ACC112 (cell line): ENCODE data around the gene TRMT13.

Source experiments
- H2AFZ ChIP-seq: fragments of 200-600 bp; sonication (generic); one replicate; pipeline ENCODE4 v1.6.0; 2017; ENCODE audit warnings: antibody characterized with exemption, low read length; ENCODE audit not compliant: unreplicated experiment
- H3K27ac ChIP-seq: fragments of 200-600 bp; sonication (generic); 2 replicates; pipeline ENCODE4 v1.5.1; 2014; ENCODE audit warnings: low read depth, mild to moderate bottlenecking, antibody characterized with exemption, low read length, moderate library complexity
- H3K27me3 ChIP-seq: fragments of 200-600 bp; sonication (generic); 2 replicates; pipeline ENCODE4 v1.6.1; 2014; ENCODE audit warnings: mild to moderate bottlenecking, antibody characterized with exemption, low read length, moderate library complexity, mixed read lengths; ENCODE audit not compliant: insufficient read depth
- H3K36me3 ChIP-seq: fragments of 200-600 bp; sonication (generic); 2 replicates; pipeline ENCODE4 v1.6.1; 2016; ENCODE audit warnings: mild to moderate bottlenecking, antibody characterized with exemption, low read length, moderate library complexity, mixed read lengths; ENCODE audit not compliant: insufficient read depth
- H3K4me1 ChIP-seq: fragments of 200-600 bp; sonication (generic); one replicate; pipeline ENCODE4 v1.6.1; 2016; ENCODE audit warnings: low read length, mixed read lengths; ENCODE audit not compliant: insufficient read depth, unreplicated experiment, control insufficient read depth
- H3K4me3 ChIP-seq: fragments of 200-600 bp; sonication (generic); 2 replicates; pipeline ENCODE4 v1.5.1; 2014; ENCODE audit warnings: mild to moderate bottlenecking, low read depth, low read length
- H3K79me2 ChIP-seq: fragments of 200-600 bp; sonication (generic); one replicate; pipeline ENCODE4 v1.6.0; 2016; ENCODE audit warnings: low read length; ENCODE audit not compliant: control insufficient read depth, unreplicated experiment, insufficient read depth

Gene TRMT13

GRCh38 chr1:100162881-100163280, 29.9 kb downstream of the TRMT13 start:
- no peaks in the 10 kb centered on the region for H3K79me2 ChIP-seq
- H3K4me3 ChIP-seq = no peak overlapping the region
- H3K4me1 ChIP-seq = no peaks in the 10 kb centered on the region
- no peaks in the 10 kb centered on the region for H3K36me3 ChIP-seq
- no peaks in the 10 kb centered on the region for H3K27me3 ChIP-seq
- H3K27ac ChIP-seq = no peak overlapping the region
- no peak overlapping the region for H2AFZ ChIP-seq

DNA sequence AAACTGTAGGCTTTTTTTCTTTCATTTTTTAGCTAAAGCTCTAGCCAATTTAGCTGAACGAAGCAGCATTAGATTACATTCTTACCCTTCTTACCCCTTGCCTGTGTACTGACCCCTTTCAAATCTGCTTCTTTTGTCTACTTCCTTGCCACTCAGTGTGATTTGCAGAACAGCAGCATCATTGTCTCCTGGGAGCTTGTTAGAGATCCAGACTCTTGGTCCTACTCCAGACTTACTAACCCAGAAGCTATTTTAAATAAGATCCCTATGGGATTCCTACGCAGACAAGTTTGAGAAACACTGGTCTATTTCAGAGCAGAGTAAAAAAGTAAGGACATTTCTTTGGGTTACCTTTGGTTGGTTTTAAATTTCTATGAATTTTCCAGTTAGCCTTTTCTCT, 31.3 kb downstream of the TRMT13 start:
- Histone ChIP-seq H2AFZ (peak overlapping the region; percentile 6), H3K27ac (no peak overlapping the region), H3K4me1 (no peaks in the 10 kb centered on the region)

GRCh38 chr1:100164702-100165101, 31.7 kb downstream of the TRMT13 start:
- no peak overlapping the region for H2AFZ ChIP-seq
- H3K27ac ChIP-seq = no peak overlapping the region
- H3K36me3 ChIP-seq = no peaks in the 10 kb centered on the region
- no peaks in the 10 kb centered on the region for H3K79me2 ChIP-seq
- no peak overlapping the region for H3K4me3 ChIP-seq
- H3K27me3 ChIP-seq = no peaks in the 10 kb centered on the region
- H3K4me1 ChIP-seq = no peaks in the 10 kb centered on the region

More for the DNA sequence above, 31.3 kb downstream of the TRMT13 start:
- Histone ChIP-seq H3K27me3 (no peaks in the 10 kb centered on the region), H3K79me2 (no peaks in the 10 kb centered on the region), H3K36me3 (no peaks in the 10 kb centered on the region), H3K4me3 (no peak overlapping the region)

DNA sequence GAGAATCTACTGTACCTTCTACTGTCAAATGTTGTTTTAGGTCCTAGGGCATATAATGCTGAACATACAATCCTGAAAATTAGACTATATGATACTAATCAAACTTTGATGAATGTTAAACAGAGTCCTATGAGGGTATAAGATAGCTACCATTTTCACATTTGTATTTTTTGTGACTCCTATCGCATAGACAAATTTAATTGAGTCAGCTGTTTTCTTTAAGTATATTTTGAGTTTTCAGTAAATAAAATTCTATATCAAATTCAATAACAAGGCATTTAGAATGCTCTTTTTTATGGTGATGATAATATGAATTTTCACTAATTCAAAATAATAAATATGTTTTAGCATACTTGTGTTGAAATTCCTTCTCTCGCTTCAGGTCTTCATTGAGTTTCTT, 35.1 kb downstream of the TRMT13 start:
- H3K27ac ChIP-seq = no peak overlapping the region
- no peak overlapping the region for H2AFZ ChIP-seq
- no peaks in the 10 kb centered on the region for H3K36me3 ChIP-seq
- no peaks in the 10 kb centered on the region for H3K79me2 ChIP-seq
- H3K4me1 ChIP-seq = no peaks in the 10 kb centered on the region
- H3K4me3 ChIP-seq = no peak overlapping the region
- H3K27me3 ChIP-seq = no peaks in the 10 kb centered on the region

DNA sequence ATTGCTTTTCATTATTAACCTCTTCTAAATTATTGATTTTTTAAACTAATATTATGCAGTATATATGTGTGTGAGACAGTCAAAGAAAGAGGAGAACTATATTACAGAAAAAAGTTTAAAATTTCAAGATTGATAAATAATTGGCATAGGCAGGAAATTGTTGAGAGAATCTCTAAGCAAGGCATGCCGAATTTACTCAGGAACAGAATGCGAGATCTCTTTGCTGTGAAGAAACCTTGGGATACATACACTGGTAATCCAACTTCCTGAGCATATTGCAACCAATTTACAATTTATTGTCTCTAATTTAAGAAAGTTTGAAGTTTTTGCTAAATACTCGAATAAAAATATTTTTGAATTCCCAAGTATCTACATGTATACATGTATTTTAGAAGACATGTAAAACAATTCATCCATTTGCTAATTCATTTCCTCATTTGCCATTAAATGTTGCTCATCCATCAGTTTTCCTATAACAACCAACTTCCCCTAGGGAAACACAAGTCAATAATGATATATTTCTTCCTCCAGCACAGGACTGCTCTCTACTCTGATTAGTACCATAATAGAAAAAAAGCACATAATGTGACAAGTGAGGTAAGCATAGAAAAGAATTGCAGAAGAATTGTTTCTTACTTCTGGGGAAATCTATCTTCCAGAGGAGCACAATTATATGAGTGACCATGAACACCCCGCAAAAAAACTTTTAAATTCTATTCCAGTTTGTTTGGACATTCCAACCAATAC, 44.5 kb downstream of the TRMT13 start:
- Histone ChIP-seq H3K4me3 (no peak overlapping the region), H3K4me1 (no peaks in the 10 kb centered on the region), H3K36me3 (no peaks in the 10 kb centered on the region), H2AFZ (no peak overlapping the region), H3K27ac (no peak overlapping the region), H3K79me2 (no peaks in the 10 kb centered on the region), H3K27me3 (no peaks in the 10 kb centered on the region)

DNA sequence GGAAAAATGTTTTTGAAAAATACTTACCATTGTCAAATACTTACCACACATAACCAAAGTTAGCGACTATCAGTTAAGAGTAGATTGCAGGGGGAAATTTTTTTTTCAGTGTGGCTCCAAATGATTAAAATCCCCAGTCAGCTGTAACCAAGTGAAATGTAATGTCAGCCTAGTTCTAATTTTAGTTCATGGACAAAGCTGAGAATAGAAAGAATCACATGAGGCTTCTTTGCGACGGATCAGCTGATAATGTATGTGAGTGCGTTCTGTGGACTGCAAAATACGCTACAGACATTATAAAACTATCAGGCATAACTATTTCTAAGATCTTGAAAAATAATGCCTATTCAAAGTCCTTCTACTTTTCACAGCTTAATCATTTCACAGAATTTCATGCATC, 45.1 kb downstream of the TRMT13 start, which contains the start of gene LRRC39:
LRRC39 (minus strand) TSS at position 166 of the 400 bp plus-strand sequence. CDS start 9,740 bp downstream, outside the sequence.
- Histone ChIP-seq H3K36me3 (no peaks in the 10 kb centered on the region), H3K79me2 (no peaks in the 10 kb centered on the region), H3K4me3 (no peak within 1 kb of the TSS), H2AFZ (no peak within 1 kb of the TSS), H3K4me1 (no peaks in the 10 kb centered on the region), H3K27ac (no peak within 1 kb of the TSS), H3K27me3 (no peaks in the 10 kb centered on the region)

GRCh38 chr1:100183370-100183769, 50.4 kb downstream of the TRMT13 start:
- no peaks in the 10 kb centered on the region for H3K27me3 ChIP-seq
- no peaks in the 10 kb centered on the region for H3K36me3 ChIP-seq
- no peak overlapping the region for H2AFZ ChIP-seq
- H3K79me2 ChIP-seq = no peaks in the 10 kb centered on the region
- no peaks in the 10 kb centered on the region for H3K4me1 ChIP-seq
- no peak overlapping the region for H3K4me3 ChIP-seq
- H3K27ac ChIP-seq = no peak overlapping the region

DNA sequence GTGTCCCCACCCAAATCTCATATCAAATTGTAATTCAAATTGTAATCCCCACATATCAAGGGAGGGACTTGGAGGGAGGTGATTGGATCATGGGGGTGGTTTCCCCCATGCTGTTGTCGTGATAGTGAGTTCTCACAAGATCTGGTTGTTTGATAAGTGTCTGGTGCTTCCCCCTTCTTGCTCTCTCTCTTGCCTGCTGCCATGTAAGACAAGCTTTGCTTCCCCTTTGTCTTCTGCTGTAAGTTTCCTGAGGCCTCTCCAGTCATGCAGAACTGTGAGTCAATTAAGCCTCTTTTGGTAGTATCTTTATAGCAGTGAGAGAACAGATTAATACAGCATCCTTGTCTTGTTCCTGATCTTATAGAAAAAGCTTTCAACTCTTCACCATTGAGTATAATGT, 51.6 kb downstream of the TRMT13 start:
- Histone ChIP-seq H3K79me2 (no peaks in the 10 kb centered on the region), H3K27ac (no peak overlapping the region), H3K36me3 (no peaks in the 10 kb centered on the region), H3K4me3 (no peak overlapping the region), H2AFZ (no peak overlapping the region), H3K27me3 (no peaks in the 10 kb centered on the region), H3K4me1 (no peaks in the 10 kb centered on the region)

- no peak overlapping the region for H2AFZ ChIP-seq
- H3K36me3 ChIP-seq = no peaks in the 10 kb centered on the region
- no peak overlapping the region for H3K4me3 ChIP-seq
- no peaks in the 10 kb centered on the region for H3K4me1 ChIP-seq
- H3K27ac ChIP-seq = no peak overlapping the region
- no peaks in the 10 kb centered on the region for H3K79me2 ChIP-seq
- H3K27me3 ChIP-seq = no peaks in the 10 kb centered on the region
Measured at GRCh38 chr1:100187912-100188311, 54.9 kb downstream of the TRMT13 start.

DNA sequence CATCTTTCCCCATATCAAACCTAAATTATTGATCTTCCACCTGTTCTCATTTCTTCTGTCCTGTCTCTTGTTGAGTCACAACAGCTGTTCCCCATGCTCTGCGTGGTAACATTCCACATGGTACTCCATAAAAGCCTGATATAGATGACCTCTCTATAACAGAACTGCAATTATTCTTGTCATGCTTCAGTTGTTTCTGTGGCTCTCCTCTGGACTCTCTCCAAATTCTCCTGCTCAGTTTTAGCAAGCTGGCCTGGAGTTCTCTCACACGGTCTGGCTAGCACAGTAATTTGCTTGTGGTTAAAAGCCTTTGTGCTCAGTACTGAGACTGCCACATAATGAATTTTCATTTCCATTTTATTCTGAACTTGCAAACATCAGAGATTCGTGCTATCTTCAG, 55.7 kb downstream of the TRMT13 start:
- Histone ChIP-seq H3K27ac (no peak overlapping the region), H3K27me3 (no peaks in the 10 kb centered on the region), H3K4me1 (no peaks in the 10 kb centered on the region), H2AFZ (no peak overlapping the region), H3K36me3 (no peaks in the 10 kb centered on the region), H3K79me2 (no peaks in the 10 kb centered on the region), H3K4me3 (no peak overlapping the region)

DNA sequence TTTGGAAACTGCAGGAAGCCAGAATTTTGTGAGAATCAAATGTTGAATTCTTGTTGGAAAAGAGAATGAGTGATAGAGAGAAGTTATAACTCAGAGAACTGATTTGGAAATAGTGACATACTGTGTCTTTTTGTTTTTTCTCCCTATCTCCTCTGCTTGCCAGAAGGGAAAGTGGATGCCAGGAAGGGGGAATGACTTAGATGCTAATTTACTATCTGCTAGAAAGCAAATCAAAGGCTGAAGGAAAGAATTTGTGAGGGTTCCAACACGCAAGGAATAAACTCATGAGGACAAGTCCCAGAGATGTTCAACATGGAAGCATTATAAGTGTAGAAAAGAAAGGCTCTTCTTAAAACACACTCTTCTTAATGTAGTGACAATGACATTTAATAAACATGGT, 65.6 kb downstream of the TRMT13 start:
- 0 out of 2 replicates have a peak, but pooled peaks cover 4% of the 10 kb centered on the region for H3K36me3 ChIP-seq
- H3K27me3 ChIP-seq = no peaks in the 10 kb centered on the region
- no peak overlapping the region for H2AFZ ChIP-seq

More for the DNA sequence above, 65.6 kb downstream of the TRMT13 start:
- H3K4me3 ChIP-seq = no peak overlapping the region
- no peaks in the 10 kb centered on the region for H3K4me1 ChIP-seq
- H3K27ac ChIP-seq = no peak overlapping the region
- H3K79me2 ChIP-seq = no peaks in the 10 kb centered on the region
